Muscle of back (tissue), 11 donors: Measurements from ENCODE around the gene CRKL. TPM values are rescaled to one million over a fixed set of nuclear protein-coding genes. Genes with fewer than 3 reads are reported as not detected.
A peak's percentile ranks its signal among the peaks of the same experiment; 100 is the strongest.

ENCODE experiments used
- DNase-seq, 3 donors: peaks; one replicate each; pipeline versions ENCODE4 v3.0.0 to v3.0.0-alpha.2; 2013
- polyA plus RNA-seq, 10 donors: library from polyadenylated mRNA; unstranded; fragments of 120-200 nt; gene quantifications; one replicate each; pipeline ENCODE4 v1.2.1, GENCODE V29; 2013; ENCODE audit not compliant: insufficient read length in 10 of 10

The CRKL gene
- polyA plus RNA-seq, 10 donors: 41.0 to 61.2 (median 47.1) TPM

GRCh38 chr22:20995329-20996030 lies 78.3 kb downstream of the CRKL start:
- no peak for DNase-seq

- DNase-seq: no peak
Measured at GRCh38 chr22:20996031-20996410, 78.8 kb downstream of the CRKL start.

- no peak for DNase-seq
Measured at GRCh38 chr22:20996598-20997535, 79.7 kb downstream of the CRKL start.

GRCh38 chr22:20997536-20998257 lies 80.5 kb downstream of the CRKL start:
- no peak for DNase-seq

- no peak for DNase-seq
Measured at GRCh38 chr22:20998411-20999336, 81.5 kb downstream of the CRKL start.

- no peak for DNase-seq
Measured at GRCh38 chr22:20999350-21000206, 82.4 kb downstream of the CRKL start.

- DNase-seq: no peak
Measured at GRCh38 chr22:21000207-21000986, 83.2 kb downstream of the CRKL start.

- DNase-seq: no peak
Measured at GRCh38 chr22:21000987-21001600, 83.9 kb downstream of the CRKL start.

GRCh38 chr22:21001601-21002325 lies 84.6 kb downstream of the CRKL start, which contains the start of gene THAP7:
Gene THAP7, minus strand, starts transcription at chr22:21002118. Its CDS starts 207 bp downstream, at chr22:21001911.
- DNase-seq: peak; percentile 95 to 99 (median 98)

Other genes starting within 250 kb of the CRKL start
- gene SERPIND1, start 143.3 kb upstream of the CRKL start, polyA plus RNA-seq: under 1 TPM in 3 of 10 donors, not detected in 7; 0.07 to 0.55 (median 0.16) TPM
- 10 to 100 TPM; 26.2 to 42.5 (median 35.0) TPM for gene PI4KA, start 58.6 kb upstream of the CRKL start, polyA plus RNA-seq
- gene SNAP29, start 58.4 kb upstream of the CRKL start, polyA plus RNA-seq: 10 to 100 TPM; 20.9 to 26.8 (median 23.9) TPM
- gene AIFM3, start 49.8 kb downstream of the CRKL start, polyA plus RNA-seq: under 1 TPM in 9 of 10 donors, not detected in 1; 0.08 to 0.69 (median 0.31) TPM
- gene LZTR1, start 64.9 kb downstream of the CRKL start, polyA plus RNA-seq: 10 to 100 TPM; 28.8 to 45.0 (median 35.1) TPM
- gene THAP7, start 84.7 kb downstream of the CRKL start, polyA plus RNA-seq: 10 to 100 TPM; 11.9 to 20.6 (median 15.6) TPM
- 10 to 100 TPM in 9 of 10 donors, 1 to 10 TPM in 1; 9.8 to 20.6 (median 17.5) TPM for gene P2RX6, start 97.8 kb downstream of the CRKL start, polyA plus RNA-seq
- gene SLC7A4, start 115.2 kb downstream of the CRKL start, polyA plus RNA-seq: 1 to 10 TPM in 5 of 10 donors, under 1 TPM in 5; 0.50 to 2.1 (median 1.00) TPM
- under 1 TPM in 7 of 10 donors, not detected in 3; 0.05 to 0.49 (median 0.16) TPM for gene LRRC74B, start 128.5 kb downstream of the CRKL start, polyA plus RNA-seq